Measurements from ENCODE around the gene CCL25.
A peak's percentile ranks its signal among the peaks of the same experiment; 100 is the strongest.
"Not testable (repeated sequence)": the region's sequence is repeated elsewhere in the genome, so short reads cannot be mapped to it uniquely, and the experiment has no call there.

CCL25 gene

GRCh38 chr19:8052464-8052859, at the start of gene CCL25:
Gene CCL25 (plus strand): TSS chr19:8052760. CDS start chr19:8053050, 290 bp downstream.
- DNase-seq (ENCODE audit: low spot score) = no peak

GRCh38 chr19:8004001-8004400, 48.6 kb upstream of the CCL25 start:
- DNase-seq (ENCODE audit: low spot score) = no peak

- DNase-seq (ENCODE audit: low spot score) = peak; percentile 12
Observed at GRCh38 chr19:8004723-8005513, 47.6 kb upstream of the CCL25 start.

GRCh38 chr19:8005534-8006256, 46.9 kb upstream of the CCL25 start, which contains the start of gene ELAVL1:
Gene ELAVL1 (minus strand): TSS chr19:8005641. CDS start chr19:7991815, 13,826 bp downstream.
- peak; percentile 87 for DNase-seq (ENCODE audit: low spot score)

- DNase-seq (ENCODE audit: low spot score) = no peak
Observed at GRCh38 chr19:8017808-8018207, 34.8 kb upstream of the CCL25 start.

- no peak for DNase-seq (ENCODE audit: low spot score)
Observed at GRCh38 chr19:8020681-8021080, 31.9 kb upstream of the CCL25 start.

GRCh38 chr19:8021374-8021773, 31.2 kb upstream of the CCL25 start:
- DNase-seq (ENCODE audit: low spot score) = no peak

- no peak for DNase-seq (ENCODE audit: low spot score)
Observed at GRCh38 chr19:8022275-8022674, 30.3 kb upstream of the CCL25 start.

GRCh38 chr19:8023371-8023770, 29.2 kb upstream of the CCL25 start:
- DNase-seq (ENCODE audit: low spot score) = no peak

- DNase-seq (ENCODE audit: low spot score) = not testable (repeated sequence)
Observed at GRCh38 chr19:8024256-8024655, 28.3 kb upstream of the CCL25 start.

GRCh38 chr19:8025316-8025715, 27.2 kb upstream of the CCL25 start:
- DNase-seq (ENCODE audit: low spot score) = no peak

- no peak for DNase-seq (ENCODE audit: low spot score)
Observed at GRCh38 chr19:8028951-8029491, 23.5 kb upstream of the CCL25 start.

- DNase-seq (ENCODE audit: low spot score) = no peak
Observed at GRCh38 chr19:8030960-8031359, 21.6 kb upstream of the CCL25 start.

- not testable (repeated sequence) for DNase-seq (ENCODE audit: low spot score)
Observed at GRCh38 chr19:8033287-8034177, 19.0 kb upstream of the CCL25 start.

- no peak for DNase-seq (ENCODE audit: low spot score)
Observed at GRCh38 chr19:8034178-8034525, 18.4 kb upstream of the CCL25 start.

- no peak for DNase-seq (ENCODE audit: low spot score)
Observed at GRCh38 chr19:8036434-8037099, 16.0 kb upstream of the CCL25 start.

GRCh38 chr19:8038815-8039214, 13.7 kb upstream of the CCL25 start:
- no peak for DNase-seq (ENCODE audit: low spot score)

GRCh38 chr19:8039231-8039630, 13.3 kb upstream of the CCL25 start:
- DNase-seq (ENCODE audit: low spot score) = no peak

GRCh38 chr19:8041531-8041931, 11.0 kb upstream of the CCL25 start:
- no peak for DNase-seq (ENCODE audit: low spot score)

GRCh38 chr19:8042900-8043299, 9.7 kb upstream of the CCL25 start:
- DNase-seq (ENCODE audit: low spot score) = no peak

GRCh38 chr19:8044018-8044417, 8.5 kb upstream of the CCL25 start:
- DNase-seq (ENCODE audit: low spot score) = no peak

Measured in SW480 (cell line).